T-cell (primary cell): ENCODE results near the gene DOK3. TPM values are rescaled to one million over a fixed set of nuclear protein-coding genes. Genes with fewer than 3 reads are reported as not detected.
A peak's percentile ranks its signal among the peaks of the same experiment; 100 is the strongest.

Source experiments
- ATAC-seq, 4 experiments: fragments of 200-7000 bp in 3 of 4; fragments of 150-1000 bp in 1 of 4; cut with Tn5 transposase; replicated peaks in 1 of 4; 1 replicate in 3 of 4; 2 replicates in 1 of 4; pipeline ENCODE4 v1.10.0; 2021; ENCODE audit warnings: moderate library complexity in 3 of 4, mild to moderate bottlenecking in 2 of 4, moderate number of reproducible peaks in 1 of 4
- CTCF ChIA-PET, 2 donors: fragments of 300-600 bp; sonication (Branson Sonifier 250); formaldehyde crosslinking; loops; one replicate each; lab custom pipeline; 2022; ENCODE audit warnings: antibody characterized with exemption in 2 of 2; lab: Charles Lee
- POLR2A ChIA-PET, 2 donors: fragments of 300-600 bp; sonication (Branson Sonifier 250); formaldehyde crosslinking; loops; one replicate each; lab custom pipeline; 2022; ENCODE audit warnings: antibody characterized with exemption in 2 of 2; lab: Charles Lee
- DNase-seq, 35 experiments: peaks; one replicate each; pipeline versions ENCODE4 v3.0.0 to v3.0.0-alpha.2; 2013 to 2023
- H3K27ac ChIP-seq: one replicate; pipeline ENCODE4 v1.5.1; 2013; ENCODE audit warnings: low read length
- H3K27me3 ChIP-seq, 2 experiments: replicated peaks in 1 of 2; 1 replicate in 1 of 2; 2 replicates in 1 of 2; pipeline versions ENCODE4 v1.6.1 to v1.7.0; 2013; ENCODE audit warnings: low read length in 1 of 2, mixed read lengths in 1 of 2; ENCODE audit not compliant: control insufficient read depth in 2 of 2, insufficient read depth in 2 of 2; ENCODE audit errors: extremely low read depth in 1 of 2
- H3K36me3 ChIP-seq, 2 donors: 1 replicate in 1 of 2; 2 replicates in 1 of 2; pipeline versions ENCODE4 v1.6.1 to v1.7.0; 2013; ENCODE audit warnings: low read length in 1 of 2; ENCODE audit not compliant: control insufficient read depth in 2 of 2, insufficient read depth in 1 of 2; ENCODE audit errors: extremely low read depth in 1 of 2
- H3K4me1 ChIP-seq, 2 experiments: 1 replicate in 1 of 2; 2 replicates in 1 of 2; pipeline versions ENCODE4 v1.6.1 to v1.7.0; 2013; ENCODE audit warnings: low read length in 2 of 2, mixed read lengths in 1 of 2; ENCODE audit not compliant: insufficient read depth in 2 of 2, control insufficient read depth in 1 of 2; ENCODE audit errors: extremely low read depth in 1 of 2
- H3K4me3 ChIP-seq, 2 donors: 1 replicate in 1 of 2; 2 replicates in 1 of 2; pipeline versions ENCODE4 v1.5.1 to v1.7.0; 2013; ENCODE audit warnings: mild to moderate bottlenecking in 2 of 2, low read length in 1 of 2, moderate library complexity in 1 of 2; ENCODE audit not compliant: control insufficient read depth in 1 of 2; ENCODE audit errors: extremely low read depth in 1 of 2
- H3K9me3 ChIP-seq: 2 replicates; pipeline ENCODE4 v1.7.0; 2013
- H3K27ac Mint-ChIP-seq, 2 donors: one replicate each; pipeline ENCODE4 v1.8.0; 2020 to 2021; ENCODE audit warnings: mild to moderate bottlenecking in 2 of 2, mixed read lengths in 2 of 2
- H3K27me3 Mint-ChIP-seq, 2 donors: one replicate each; pipeline ENCODE4 v1.8.0; 2021 to 2022; ENCODE audit warnings: mixed read lengths in 2 of 2
- H3K36me3 Mint-ChIP-seq: one replicate; pipeline ENCODE4 v1.8.0; 2021; ENCODE audit warnings: mixed read lengths
- H3K4me1 Mint-ChIP-seq, 3 donors: one replicate each; pipeline ENCODE4 v1.8.0; 2020 to 2022; ENCODE audit warnings: mixed read lengths in 3 of 3, mild to moderate bottlenecking in 1 of 3
- H3K4me3 Mint-ChIP-seq, 3 donors: one replicate each; pipeline ENCODE4 v1.8.0; 2020 to 2022; ENCODE audit warnings: mild to moderate bottlenecking in 3 of 3, mixed read lengths in 3 of 3, moderate library complexity in 3 of 3
- H3K9me3 Mint-ChIP-seq, 3 donors: one replicate each; pipeline ENCODE4 v1.8.0; 2020 to 2022; ENCODE audit warnings: mixed read lengths in 3 of 3
- WGBS: methylation state at CpG from one replicate; pipeline ENCODE4 v1.1.5; 2013; ENCODE audit warnings: missing lambda C conversion rate; ENCODE audit not compliant: insufficient coverage; 5-methylcytosine and 5-hydroxymethylcytosine counted together
- total RNA-seq, 35 experiments: library from RNA in 6 of 35; stranded (reverse) in 6 of 35; fragments of 120-200 nt in 1 of 35; gene quantifications; one replicate each; pipeline versions ENCODE4 v1.2.1 to v1.2.4 and lab custom pipeline; 2013 to 2026

DOK3 gene
- total RNA-seq, 5 donors from 2014 or later (not counting 1 experiment from before 2014, with no cell fraction given) = 1.1 to 5.8 (median 4.3) TPM

GRCh38 chr5:177523711-177524538 lies 14.3 kb upstream of the DOK3 start:
- Mint-ChIP-seq H3K9me3 (no peaks in the 10 kb centered on the region), H3K4me3 (no peak overlapping the region), H3K27ac (no peak overlapping the region), H3K4me1 (peaks cover 25 to 27% (median 26%) of the 10 kb centered on the region in 3 donors), H3K27me3 (no peaks in the 10 kb centered on the region), H3K36me3 (peaks cover 12% of the 10 kb centered on the region)
- whole genome bisulfite sequencing = 97% methylated on average over 15 of the region's 19 CpGs
- H3K4me3 ChIP-seq = no peak overlapping the region
- H3K9me3 ChIP-seq = no peaks in the 10 kb centered on the region
- no peaks in the 10 kb centered on the region for H3K27me3 ChIP-seq
- ChIA-PET POLR2A (no interaction called here), CTCF (no interaction called here)
- DNase-seq (no peak), ATAC-seq (no peak)
- no peak overlapping the region for H3K27ac ChIP-seq
- H3K4me1 ChIP-seq = peaks cover 0 to 25% of the 10 kb centered on the region in 2 experiments
- H3K36me3 ChIP-seq = peaks cover 21 to 80% of the 10 kb centered on the region in 2 donors

GRCh38 chr5:177520916-177521513 lies 11.4 kb upstream of the DOK3 start:
- Mint-ChIP-seq H3K9me3 (no peaks in the 10 kb centered on the region), H3K27me3 (no peaks in the 10 kb centered on the region), H3K4me1 (peaks cover 38 to 44% (median 39%) of the 10 kb centered on the region in 3 donors), H3K27ac (peak overlapping the region; percentile 28 to 61), H3K36me3 (peaks cover 17% of the 10 kb centered on the region), H3K4me3 (no peak overlapping the region)
- Histone ChIP-seq H3K27me3 (no peaks in the 10 kb centered on the region), H3K36me3 (peaks cover 16 to 52% of the 10 kb centered on the region in 2 donors), H3K4me3 (no peak overlapping the region), H3K9me3 (no peaks in the 10 kb centered on the region), H3K4me1 (peaks cover 3 to 38% of the 10 kb centered on the region in 2 experiments), H3K27ac (no peak overlapping the region)
- ChIA-PET POLR2A (no interaction called here), CTCF (interaction anchor here in 1 of 2 donors (0.6 kb wide), 1 partner anchor 543 kb away, joined by 6 read pairs; no protein-coding TSS in a partner anchor)
- WGBS = 88% methylated on average over 1 of the region's 2 CpGs
- ATAC-seq (no peak), DNase-seq (no peak)

- H3K9me3 ChIP-seq = no peaks in the 10 kb centered on the region
- peaks cover 8 to 46% of the 10 kb centered on the region in 2 experiments for H3K4me1 ChIP-seq
- peaks cover 14 to 50% of the 10 kb centered on the region in 2 donors for H3K36me3 ChIP-seq
- H3K4me3 ChIP-seq = no peak overlapping the region
- Mint-ChIP-seq H3K4me1 (peaks cover 45 to 51% (median 46%) of the 10 kb centered on the region in 3 donors), H3K9me3 (no peaks in the 10 kb centered on the region), H3K27me3 (no peaks in the 10 kb centered on the region), H3K27ac (peak overlapping the region; percentile 28 to 61), H3K36me3 (peaks cover 15% of the 10 kb centered on the region), H3K4me3 (no peak overlapping the region)
- WGBS = 98% methylated on average over 3 of the region's 3 CpGs
- ATAC-seq (no peak), DNase-seq (no peak)
- H3K27ac ChIP-seq = no peak overlapping the region
- no peaks in the 10 kb centered on the region for H3K27me3 ChIP-seq
- CTCF ChIA-PET = interaction anchor here in 1 of 2 donors (0.9 kb wide), 1 partner anchor 57 kb away, joined by 3 read pairs; no protein-coding TSS in a partner anchor
- POLR2A ChIA-PET = no interaction called here
Observed at GRCh38 chr5:177520271-177520670, 10.6 kb upstream of the DOK3 start.

GRCh38 chr5:177519463-177520235 lies 10.0 kb upstream of the DOK3 start:
- POLR2A ChIA-PET = interaction anchor here in 1 of 2 donors (0.5 kb wide), 1 partner anchor 466 kb away, joined by 7 read pairs; no protein-coding TSS in a partner anchor
- peaks cover 49 to 53% (median 49%) of the 10 kb centered on the region in 3 donors for H3K4me1 Mint-ChIP-seq

GRCh38 chr5:177516601-177517568 lies 7.3 kb upstream of the DOK3 start, which contains the start of gene DDX41:
TSS of gene DDX41 (minus strand) at chr5:177516961. CDS start at chr5:177516945, 16 bp downstream.
- Mint-ChIP-seq H3K4me3 (peak within 1 kb of the TSS; percentile 93 to 99 (median 95)), H3K9me3 (no peaks in the 10 kb centered on the region), H3K4me1 (peaks cover 48 to 53% (median 49%) of the 10 kb centered on the region in 3 donors), H3K27ac (peak within 1 kb of the TSS; percentile 94 to 95), H3K36me3 (peaks cover 34% of the 10 kb centered on the region), H3K27me3 (no peaks in the 10 kb centered on the region)
- peaks cover 16 to 64% of the 10 kb centered on the region in 2 donors for H3K36me3 ChIP-seq
- H3K27ac ChIP-seq = peak within 1 kb of the TSS; percentile 53
- POLR2A ChIA-PET = no interaction called here
- H3K4me3 ChIP-seq = peak within 1 kb of the TSS; percentile 90 to 92
- peaks cover 8 to 57% of the 10 kb centered on the region in 2 experiments for H3K4me1 ChIP-seq
- CTCF ChIA-PET = interaction anchor here in 1 of 2 donors (0.7 kb wide), 1 partner anchor 28 kb away, joined by 3 read pairs; no protein-coding TSS in a partner anchor
- DNase-seq = peak; percentile 89 to 98 (median 93)
- under 1% methylated on average over 95 of the region's 96 CpGs for WGBS
- H3K27me3 ChIP-seq = no peaks in the 10 kb centered on the region
- no peaks in the 10 kb centered on the region for H3K9me3 ChIP-seq
- ATAC-seq = peak; percentile 88 to 93 (median 91)

More at GRCh38 chr5:177519463-177520235, 10.0 kb upstream of the DOK3 start:
- Histone ChIP-seq H3K4me1 (peaks cover 8 to 51% of the 10 kb centered on the region in 2 experiments), H3K4me3 (no peak overlapping the region), H3K27ac (no peak overlapping the region), H3K36me3 (peaks cover 14 to 50% of the 10 kb centered on the region in 2 donors), H3K9me3 (no peaks in the 10 kb centered on the region), H3K27me3 (no peaks in the 10 kb centered on the region)
- no peak for ATAC-seq
- Mint-ChIP-seq H3K36me3 (peaks cover 18% of the 10 kb centered on the region), H3K27ac (peak overlapping the region; percentile 61 to 69), H3K27me3 (no peaks in the 10 kb centered on the region), H3K4me3 (no peak overlapping the region), H3K9me3 (no peaks in the 10 kb centered on the region)
- CTCF ChIA-PET = interaction anchor here in 1 of 2 donors (0.9 kb wide), 1 partner anchor 56 kb away, joined by 3 read pairs; no protein-coding TSS in a partner anchor
- no peak for DNase-seq
- 86% methylated on average over 7 of the region's 13 CpGs for WGBS
